Neural cell (in vitro differentiated cells): ENCODE measurements around the gene ATP7B. TPM values are rescaled to one million over a fixed set of nuclear protein-coding genes. Genes with fewer than 3 reads are reported as not detected.

Source experiments
- H2AFZ ChIP-seq: fragments of 200-600, 300-800 bp; sonication (generic), shearing (Covaris generic); 2 replicates; pipeline ENCODE4 v1.6.0; 2014; ENCODE audit warnings: low read depth, mild to moderate bottlenecking, antibody characterized with exemption, low read length, moderate library complexity
- H3F3A ChIP-seq: fragments of 200-600 bp; shearing (Covaris generic); 2 replicates; pipeline ENCODE4 v1.6.1; 2016; ENCODE audit warnings: mild to moderate bottlenecking, moderate library complexity, mixed read lengths, antibody characterized with exemption, low read length; ENCODE audit not compliant: insufficient read depth, poor library complexity, severe bottlenecking
- H3K27ac ChIP-seq: fragments of 200-600, 300-800 bp; sonication (generic), shearing (Covaris generic); 2 replicates; pipeline ENCODE4 v1.5.1; 2014; ENCODE audit warnings: mild to moderate bottlenecking, low read length, moderate library complexity
- H3K27me3 ChIP-seq: fragments of 300-800, 200-600 bp; sonication (generic), shearing (Covaris generic); 2 replicates; pipeline ENCODE4 v1.6.0; 2014; ENCODE audit warnings: mild to moderate bottlenecking, low read depth, low read length, moderate library complexity; ENCODE audit not compliant: insufficient read depth
- H3K36me3 ChIP-seq: fragments of 300-800, 200-600 bp; sonication (generic), shearing (Covaris generic); 2 replicates; pipeline ENCODE4 v1.5.1; 2014; ENCODE audit warnings: mild to moderate bottlenecking, antibody characterized with exemption, low read length, moderate library complexity; ENCODE audit not compliant: insufficient read depth
- H3K4me2 ChIP-seq: fragments of 300-800, 200-600 bp; sonication (generic), shearing (Covaris generic); 2 replicates; pipeline ENCODE4 v1.6.0; 2014; ENCODE audit warnings: mild to moderate bottlenecking, low read length
- H3K4me3 ChIP-seq: fragments of 300-800, 200-600 bp; sonication (generic), shearing (Covaris generic); 2 replicates; pipeline ENCODE4 v1.5.1; 2014; ENCODE audit warnings: mild to moderate bottlenecking, low read length, moderate library complexity
- H3K79me2 ChIP-seq: fragments of 200-600 bp; shearing (Covaris generic); replicated peaks from 2 replicates; pipeline ENCODE4 v1.6.0; 2014; ENCODE audit warnings: mild to moderate bottlenecking, low read length, moderate library complexity; ENCODE audit not compliant: insufficient read depth
- H3K9ac ChIP-seq: fragments of 300-800, 200-600 bp; sonication (generic), shearing (Covaris generic); 2 replicates; pipeline ENCODE4 v1.6.1; 2016; ENCODE audit warnings: mild to moderate bottlenecking, low read length, mixed read lengths
- H3K9me2 ChIP-seq: fragments of 200-600 bp; shearing (Covaris generic); 2 replicates; pipeline ENCODE4 v1.6.1; 2016; ENCODE audit warnings: mild to moderate bottlenecking, low read length, mixed read lengths; ENCODE audit not compliant: insufficient read depth
- H3K9me3 ChIP-seq: fragments of 200-600, 300-800 bp; sonication (generic), shearing (Covaris generic); 2 replicates; pipeline ENCODE4 v1.6.1; 2016; ENCODE audit warnings: mild to moderate bottlenecking, mixed run types, low read length, moderate library complexity, mixed read lengths
- H4K20me1 ChIP-seq: fragments of 200-600 bp; shearing (Covaris generic); 2 replicates; pipeline ENCODE4 v1.6.1; 2016; ENCODE audit warnings: mild to moderate bottlenecking, mixed run types; ENCODE audit not compliant: insufficient read depth
- EP300 ChIP-seq: fragments of 450-650 bp; conservative IDR thresholded peaks from 2 replicates; pipeline ENCODE4 v1.6.1; 2014; ENCODE audit warnings: antibody characterized with exemption, mild to moderate bottlenecking, moderate library complexity; ENCODE audit not compliant: poor library complexity, severe bottlenecking
- EZH2 ChIP-seq: fragments of 200-600, 300-800 bp; shearing (Covaris generic), sonication (generic); IDR thresholded peaks from 2 replicates; pipeline ENCODE4 v1.6.1; 2014; ENCODE audit warnings: antibody characterized with exemption, low read length, borderline replicate concordance, mild to moderate bottlenecking; ENCODE audit not compliant: insufficient read depth, poor library complexity, severe bottlenecking
- POLR2AphosphoS5 ChIP-seq: IDR thresholded peaks from 2 replicates; pipeline ENCODE4 v1.6.1; 2012
- RAD21 ChIP-seq: fragments of 450-650 bp; conservative IDR thresholded peaks from 2 replicates; pipeline ENCODE4 v1.6.1; 2014; ENCODE audit warnings: antibody characterized with exemption, mild to moderate bottlenecking, moderate library complexity
- SMC3 ChIP-seq: fragments of 450-650 bp; conservative IDR thresholded peaks from 2 replicates; pipeline ENCODE4 v1.6.1; 2014; ENCODE audit warnings: antibody characterized with exemption, mild to moderate bottlenecking, moderate library complexity; ENCODE audit not compliant: poor library complexity
- polyA plus RNA-seq: library from polyadenylated mRNA; depleted of rRNA; stranded (reverse); fragments of >200 nt; gene quantifications from 2 replicates; pipeline ENCODE4 v1.2.3, GENCODE V29; 2014
- TF ChIP-seq, protein P1 (sequence below): IDR thresholded peaks from 2 replicates; pipeline ENCODE4 v1.6.1; 2012; ENCODE audit warnings: borderline replicate concordance
- TF ChIP-seq, protein P2 (sequence below): fragments of 450-650 bp; IDR thresholded peaks from 2 replicates; pipeline ENCODE4 v1.5.1; 2014; ENCODE audit warnings: antibody characterized with exemption, mild to moderate bottlenecking, moderate library complexity; ENCODE audit not compliant: poor library complexity, severe bottlenecking

The ATP7B gene
- polyA plus RNA-seq, 1 donor from 2014 or later: 6.3 TPM

DNA sequence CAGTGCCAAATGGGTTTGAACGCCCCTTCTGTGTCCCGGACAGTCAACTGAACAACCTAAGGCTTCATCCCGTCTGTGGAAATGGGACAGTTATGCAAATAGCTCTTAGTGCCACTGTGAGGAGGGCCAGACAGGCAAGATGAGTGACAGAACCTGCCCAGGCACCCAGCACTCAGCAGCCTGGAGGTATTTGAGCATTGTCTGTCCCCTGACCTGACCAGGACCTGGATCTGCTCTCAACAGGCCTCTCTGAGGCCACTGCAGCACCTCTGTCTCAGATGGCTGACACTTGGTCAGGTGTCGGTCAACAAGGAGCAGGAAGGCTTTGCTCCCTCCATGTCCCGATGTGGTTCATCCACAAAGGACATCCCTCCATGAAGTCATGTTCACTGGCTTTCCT, 81.6 kb downstream of the ATP7B start:
- TF ChIP-seq RAD21 (no peak), EP300 (no peak), POLR2AphosphoS5 (no peak), EZH2 (no peak)
- TF ChIP-seq, protein P1, sequence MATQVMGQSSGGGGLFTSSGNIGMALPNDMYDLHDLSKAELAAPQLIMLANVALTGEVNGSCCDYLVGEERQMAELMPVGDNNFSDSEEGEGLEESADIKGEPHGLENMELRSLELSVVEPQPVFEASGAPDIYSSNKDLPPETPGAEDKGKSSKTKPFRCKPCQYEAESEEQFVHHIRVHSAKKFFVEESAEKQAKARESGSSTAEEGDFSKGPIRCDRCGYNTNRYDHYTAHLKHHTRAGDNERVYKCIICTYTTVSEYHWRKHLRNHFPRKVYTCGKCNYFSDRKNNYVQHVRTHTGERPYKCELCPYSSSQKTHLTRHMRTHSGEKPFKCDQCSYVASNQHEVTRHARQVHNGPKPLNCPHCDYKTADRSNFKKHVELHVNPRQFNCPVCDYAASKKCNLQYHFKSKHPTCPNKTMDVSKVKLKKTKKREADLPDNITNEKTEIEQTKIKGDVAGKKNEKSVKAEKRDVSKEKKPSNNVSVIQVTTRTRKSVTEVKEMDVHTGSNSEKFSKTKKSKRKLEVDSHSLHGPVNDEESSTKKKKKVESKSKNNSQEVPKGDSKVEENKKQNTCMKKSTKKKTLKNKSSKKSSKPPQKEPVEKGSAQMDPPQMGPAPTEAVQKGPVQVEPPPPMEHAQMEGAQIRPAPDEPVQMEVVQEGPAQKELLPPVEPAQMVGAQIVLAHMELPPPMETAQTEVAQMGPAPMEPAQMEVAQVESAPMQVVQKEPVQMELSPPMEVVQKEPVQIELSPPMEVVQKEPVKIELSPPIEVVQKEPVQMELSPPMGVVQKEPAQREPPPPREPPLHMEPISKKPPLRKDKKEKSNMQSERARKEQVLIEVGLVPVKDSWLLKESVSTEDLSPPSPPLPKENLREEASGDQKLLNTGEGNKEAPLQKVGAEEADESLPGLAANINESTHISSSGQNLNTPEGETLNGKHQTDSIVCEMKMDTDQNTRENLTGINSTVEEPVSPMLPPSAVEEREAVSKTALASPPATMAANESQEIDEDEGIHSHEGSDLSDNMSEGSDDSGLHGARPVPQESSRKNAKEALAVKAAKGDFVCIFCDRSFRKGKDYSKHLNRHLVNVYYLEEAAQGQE: no peak
- Histone ChIP-seq H3K9ac (no peak overlapping the region), H3K79me2 (no peaks in the 10 kb centered on the region), H3K9me2 (no peaks in the 10 kb centered on the region), H3F3A (no peaks in the 10 kb centered on the region), H3K27ac (no peak overlapping the region), H3K36me3 (no peaks in the 10 kb centered on the region), H3K27me3 (no peaks in the 10 kb centered on the region), H3K4me2 (no peak overlapping the region), H4K20me1 (no peaks in the 10 kb centered on the region), H3K9me3 (no peaks in the 10 kb centered on the region), H2AFZ (no peak overlapping the region), H3K4me3 (no peak overlapping the region)

DNA sequence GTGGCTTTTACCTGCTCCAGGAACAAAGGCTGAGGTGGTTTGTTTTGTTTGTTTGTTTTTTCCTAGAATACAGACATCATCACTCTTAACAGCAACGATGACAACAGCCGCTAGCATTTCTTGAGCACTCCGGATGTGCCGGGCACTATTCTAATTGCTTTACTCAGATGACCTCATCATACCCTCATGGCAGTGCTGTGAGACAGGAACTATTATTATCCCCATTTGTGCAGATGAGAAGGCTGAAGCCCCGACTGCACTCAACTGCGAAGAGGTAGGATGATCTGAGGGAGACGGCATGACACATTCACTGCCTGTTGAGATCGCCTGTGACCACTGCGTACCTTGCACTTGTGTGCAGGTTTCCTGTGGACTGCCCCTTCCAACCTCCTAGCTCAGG, 83.0 kb downstream of the ATP7B start:
- no peak overlapping the region for H3K4me3 ChIP-seq
- no peaks in the 10 kb centered on the region for H4K20me1 ChIP-seq
- no peaks in the 10 kb centered on the region for H3K36me3 ChIP-seq
- no peak overlapping the region for H2AFZ ChIP-seq
- H3K9ac ChIP-seq: no peak overlapping the region
- H3K79me2 ChIP-seq: no peaks in the 10 kb centered on the region
- H3K9me2 ChIP-seq: no peaks in the 10 kb centered on the region
- TF ChIP-seq RAD21: no peak
- no peak for TF ChIP-seq SMC3
- TF ChIP-seq, protein P1: no peak
- H3K4me2 ChIP-seq: no peak overlapping the region
- no peaks in the 10 kb centered on the region for H3K9me3 ChIP-seq
- no peaks in the 10 kb centered on the region for H3K27me3 ChIP-seq
- no peaks in the 10 kb centered on the region for H3F3A ChIP-seq
- no peak overlapping the region for H3K27ac ChIP-seq

DNA sequence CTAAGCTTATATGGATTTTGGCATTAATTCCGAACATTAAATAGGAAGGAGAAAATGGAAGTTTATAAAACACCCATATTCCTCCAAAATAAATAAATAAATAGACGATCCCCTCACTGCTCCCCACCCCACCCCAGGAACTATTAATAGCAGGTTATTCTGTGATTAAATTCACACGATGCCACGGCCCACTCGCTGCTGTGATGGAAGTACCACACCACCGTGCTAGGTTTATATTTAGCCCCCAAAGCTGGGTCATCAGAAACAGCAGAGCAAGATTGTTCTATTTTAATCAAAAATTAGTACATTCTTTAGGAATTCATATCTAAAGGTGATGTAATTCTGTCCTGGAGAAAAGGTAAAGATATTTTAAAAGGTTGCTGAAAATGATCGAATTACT, 84.1 kb downstream of the ATP7B start:
- H3K79me2 ChIP-seq: no peaks in the 10 kb centered on the region
- no peak overlapping the region for H2AFZ ChIP-seq
- no peaks in the 10 kb centered on the region for H4K20me1 ChIP-seq
- no peaks in the 10 kb centered on the region for H3K9me2 ChIP-seq
- no peak overlapping the region for H3K9ac ChIP-seq
- H3K4me2 ChIP-seq: no peak overlapping the region
- no peak overlapping the region for H3K4me3 ChIP-seq
- no peaks in the 10 kb centered on the region for H3K9me3 ChIP-seq
- H3K27ac ChIP-seq: no peak overlapping the region
- TF ChIP-seq, protein P1: no peak
- TF ChIP-seq POLR2AphosphoS5 (no peak), SMC3 (no peak)
- TF ChIP-seq, protein P2, sequence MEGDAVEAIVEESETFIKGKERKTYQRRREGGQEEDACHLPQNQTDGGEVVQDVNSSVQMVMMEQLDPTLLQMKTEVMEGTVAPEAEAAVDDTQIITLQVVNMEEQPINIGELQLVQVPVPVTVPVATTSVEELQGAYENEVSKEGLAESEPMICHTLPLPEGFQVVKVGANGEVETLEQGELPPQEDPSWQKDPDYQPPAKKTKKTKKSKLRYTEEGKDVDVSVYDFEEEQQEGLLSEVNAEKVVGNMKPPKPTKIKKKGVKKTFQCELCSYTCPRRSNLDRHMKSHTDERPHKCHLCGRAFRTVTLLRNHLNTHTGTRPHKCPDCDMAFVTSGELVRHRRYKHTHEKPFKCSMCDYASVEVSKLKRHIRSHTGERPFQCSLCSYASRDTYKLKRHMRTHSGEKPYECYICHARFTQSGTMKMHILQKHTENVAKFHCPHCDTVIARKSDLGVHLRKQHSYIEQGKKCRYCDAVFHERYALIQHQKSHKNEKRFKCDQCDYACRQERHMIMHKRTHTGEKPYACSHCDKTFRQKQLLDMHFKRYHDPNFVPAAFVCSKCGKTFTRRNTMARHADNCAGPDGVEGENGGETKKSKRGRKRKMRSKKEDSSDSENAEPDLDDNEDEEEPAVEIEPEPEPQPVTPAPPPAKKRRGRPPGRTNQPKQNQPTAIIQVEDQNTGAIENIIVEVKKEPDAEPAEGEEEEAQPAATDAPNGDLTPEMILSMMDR: no peak
- H3K36me3 ChIP-seq: no peaks in the 10 kb centered on the region
- no peaks in the 10 kb centered on the region for H3F3A ChIP-seq
- H3K27me3 ChIP-seq: no peaks in the 10 kb centered on the region
